Colonic mucosa (tissue), 4 donors: ENCODE results near the gene TCF4. TPM values are rescaled to one million over a fixed set of nuclear protein-coding genes. Genes with fewer than 3 reads are reported as not detected.

ENCODE experiments used
- DNase-seq: peaks from one replicate; pipeline ENCODE4 v3.0.0-alpha.2; 2020
- H3K27ac ChIP-seq: fragments of 200-600 bp; one replicate; pipeline ENCODE4 v1.8.0; 2021
- H3K27me3 ChIP-seq: fragments of 200-600 bp; one replicate; pipeline ENCODE4 v1.8.0; 2021
- H3K36me3 ChIP-seq: fragments of 200-600 bp; one replicate; pipeline ENCODE4 v1.8.0; 2021
- H3K4me1 ChIP-seq: fragments of 200-600 bp; one replicate; pipeline ENCODE4 v1.8.0; 2021; ENCODE audit warnings: mild to moderate bottlenecking
- H3K4me3 ChIP-seq: fragments of 200-600 bp; one replicate; pipeline ENCODE4 v1.8.0; 2021
- H3K9ac ChIP-seq, 2 donors: one replicate each; pipeline ENCODE4 v1.7.0; 2013; ENCODE audit warnings: control low read depth in 2 of 2, low read depth in 2 of 2, low read length in 2 of 2
- H3K9me3 ChIP-seq: fragments of 200-600 bp; one replicate; pipeline ENCODE4 v1.8.0; 2021
- CTCF ChIP-seq: fragments of 200-600 bp; IDR thresholded peaks from one replicate; pipeline ENCODE4 v1.8.0; 2022; ENCODE audit warnings: antibody characterized with exemption, mild to moderate bottlenecking
- intact Hi-C: fragments of 100-400 bp; cut with DNase I; formaldehyde crosslinking; loops from one replicate; pipeline ENCODE4 v1.14.1; 2022
- total RNA-seq, 2 donors: library from RNA; stranded (reverse); fragmentation: NEBNext Ultra II Directional in 1 of 2; extraction: Animal tissue kit (Norgen Biotek cat#: 25700) in 1 of 2; gene quantifications; one replicate each; pipeline ENCODE4 v1.2.1, GENCODE V29; 2021
- donor health status: healthy.
- donor health status: DM: no; HTN: no; CAD: no.
- donor health status: DM: no; HTN: no; CAD: no.

TCF4 gene
- total RNA-seq, 2 donors from 2014 or later, result 9.8 to 29.0 TPM

GRCh38 chr18:55376387-55376786 is 211.6 kb downstream of the TCF4 start:
- Histone ChIP-seq H3K4me3 (no peak overlapping the region), H3K4me1 (no peaks in the 10 kb centered on the region), H3K36me3 (no peaks in the 10 kb centered on the region), H3K9me3 (no peaks in the 10 kb centered on the region), H3K9ac (no peak overlapping the region), H3K27ac (no peak overlapping the region), H3K27me3 (no peaks in the 10 kb centered on the region)
- no peak for DNase-seq
- no peak for TF ChIP-seq CTCF
- intact Hi-C loops, result no loop called here

GRCh38 chr18:55375930-55376329 is 212.1 kb downstream of the TCF4 start:
- intact Hi-C loops, result no loop called here
- no peak overlapping the region for H3K27ac ChIP-seq

GRCh38 chr18:55374741-55375140 is 213.3 kb downstream of the TCF4 start:
- no peak for TF ChIP-seq CTCF
- no peak overlapping the region for H3K4me3 ChIP-seq
- H3K27me3 ChIP-seq, result no peaks in the 10 kb centered on the region
- H3K9me3 ChIP-seq, result no peaks in the 10 kb centered on the region
- H3K9ac ChIP-seq, result no peak overlapping the region
- no peaks in the 10 kb centered on the region for H3K36me3 ChIP-seq
- intact Hi-C loops, result no loop called here
- H3K27ac ChIP-seq, result no peak overlapping the region
- H3K4me1 ChIP-seq, result no peaks in the 10 kb centered on the region
- no peak for DNase-seq

More at GRCh38 chr18:55375930-55376329, 212.1 kb downstream of the TCF4 start:
- TF ChIP-seq CTCF, result no peak
- H3K36me3 ChIP-seq, result no peaks in the 10 kb centered on the region
- H3K4me1 ChIP-seq, result no peaks in the 10 kb centered on the region
- no peaks in the 10 kb centered on the region for H3K27me3 ChIP-seq
- H3K9me3 ChIP-seq, result no peaks in the 10 kb centered on the region
- no peak overlapping the region for H3K4me3 ChIP-seq
- no peak for DNase-seq
- H3K9ac ChIP-seq, result no peak overlapping the region

- no peaks in the 10 kb centered on the region for H3K27me3 ChIP-seq
- H3K9me3 ChIP-seq, result no peaks in the 10 kb centered on the region
- no peaks in the 10 kb centered on the region for H3K36me3 ChIP-seq
- no peak for DNase-seq
- intact Hi-C loops, result no loop called here
- no peak overlapping the region for H3K4me3 ChIP-seq
- no peak for TF ChIP-seq CTCF
- no peak overlapping the region for H3K27ac ChIP-seq
- no peak overlapping the region for H3K9ac ChIP-seq
- no peaks in the 10 kb centered on the region for H3K4me1 ChIP-seq
These were observed 215.8 kb downstream of the TCF4 start for GRCh38 chr18:55372209-55372608.

- intact Hi-C loops, result no loop called here
- Histone ChIP-seq H3K9me3 (no peaks in the 10 kb centered on the region), H3K4me1 (no peaks in the 10 kb centered on the region), H3K4me3 (no peak overlapping the region), H3K9ac (no peak overlapping the region), H3K36me3 (no peaks in the 10 kb centered on the region), H3K27me3 (no peaks in the 10 kb centered on the region), H3K27ac (no peak overlapping the region)
- TF ChIP-seq CTCF, result no peak
- DNase-seq, result no peak
These were observed 217.1 kb downstream of the TCF4 start for GRCh38 chr18:55370936-55371335.

GRCh38 chr18:55369346-55369745 is 218.6 kb downstream of the TCF4 start:
- Histone ChIP-seq H3K27me3 (no peaks in the 10 kb centered on the region), H3K9ac (no peak overlapping the region), H3K9me3 (no peaks in the 10 kb centered on the region), H3K36me3 (no peaks in the 10 kb centered on the region), H3K4me3 (no peak overlapping the region), H3K27ac (no peak overlapping the region), H3K4me1 (no peaks in the 10 kb centered on the region)
- no peak for TF ChIP-seq CTCF
- DNase-seq, result no peak
- intact Hi-C loops, result no loop called here
